Skeletal muscle tissue (tissue), 4 donors: ENCODE results near the gene ATP6V0C. TPM values are rescaled to one million over a fixed set of nuclear protein-coding genes. Genes with fewer than 3 reads are reported as not detected.
A peak's percentile ranks its signal among the peaks of the same experiment; 100 is the strongest.

Experiments
- H3K27ac ChIP-seq: one replicate; pipeline ENCODE4 v1.7.0; 2013; ENCODE audit warnings: mild to moderate bottlenecking, low read depth, low read length, inconsistent platforms
- H3K27me3 ChIP-seq, 3 donors: one replicate each; pipeline ENCODE4 v1.7.0; 2013; ENCODE audit warnings: low read length in 3 of 3; ENCODE audit not compliant: control insufficient read depth in 3 of 3, insufficient read depth in 3 of 3
- H3K36me3 ChIP-seq, 3 donors: one replicate each; pipeline ENCODE4 v1.7.0; 2013; ENCODE audit warnings: low read length in 3 of 3; ENCODE audit not compliant: control insufficient read depth in 3 of 3, insufficient read depth in 3 of 3
- H3K4me1 ChIP-seq, 3 donors: one replicate each; pipeline ENCODE4 v1.7.0; 2013; ENCODE audit warnings: low read length in 3 of 3, mild to moderate bottlenecking in 3 of 3; ENCODE audit not compliant: control insufficient read depth in 3 of 3, insufficient read depth in 3 of 3
- H3K4me3 ChIP-seq, 3 donors: one replicate each; pipeline ENCODE4 v1.7.0; 2013; ENCODE audit warnings: low read length in 3 of 3
- H3K9ac ChIP-seq, 3 donors: one replicate each; pipeline ENCODE4 v1.7.0; 2013; ENCODE audit warnings: low read length in 3 of 3, mild to moderate bottlenecking in 3 of 3, moderate library complexity in 2 of 3, low read depth in 1 of 3
- H3K9me3 ChIP-seq, 3 donors: one replicate each; pipeline ENCODE4 v1.7.0; 2013; ENCODE audit warnings: low read length in 3 of 3; ENCODE audit not compliant: control insufficient read depth in 3 of 3
- total RNA-seq: library from RNA; depleted of rRNA; stranded (reverse); fragments of >200 nt; gene quantifications from one replicate; pipeline ENCODE4 v1.2.3, GENCODE V29; 2014
- donor health status: Osteomylitis.

The ATP6V0C gene
- total RNA-seq, 1 donor from 2014 or later, result 12.0 TPM

- H3K9me3 ChIP-seq, result no peaks in the 10 kb centered on the region
- peak overlapping the region; percentile 74 to 83 (median 77) for H3K9ac ChIP-seq
- H3K27ac ChIP-seq, result peak overlapping the region; percentile 85
- H3K36me3 ChIP-seq, result no peaks in the 10 kb centered on the region
- H3K4me3 ChIP-seq, result peak overlapping the region; percentile 43 to 67 (median 49)
- H3K4me1 ChIP-seq, result peaks cover 40 to 55% (median 52%) of the 10 kb centered on the region in 3 donors
- no peaks in the 10 kb centered on the region for H3K27me3 ChIP-seq
Measured at GRCh38 chr16:2482708-2483534, 30.8 kb upstream of the ATP6V0C start.

GRCh38 chr16:2483939-2484897 is 29.5 kb upstream of the ATP6V0C start:
- Histone ChIP-seq H3K4me1 (peaks cover 40 to 57% (median 52%) of the 10 kb centered on the region in 3 donors), H3K27ac (peak overlapping the region; percentile 85), H3K36me3 (no peaks in the 10 kb centered on the region), H3K9me3 (no peaks in the 10 kb centered on the region), H3K9ac (peak overlapping the region; percentile 74 to 83 (median 77)), H3K4me3 (peak overlapping the region in 2 of 3 donors; percentile 29 to 67), H3K27me3 (no peaks in the 10 kb centered on the region)

DNA sequence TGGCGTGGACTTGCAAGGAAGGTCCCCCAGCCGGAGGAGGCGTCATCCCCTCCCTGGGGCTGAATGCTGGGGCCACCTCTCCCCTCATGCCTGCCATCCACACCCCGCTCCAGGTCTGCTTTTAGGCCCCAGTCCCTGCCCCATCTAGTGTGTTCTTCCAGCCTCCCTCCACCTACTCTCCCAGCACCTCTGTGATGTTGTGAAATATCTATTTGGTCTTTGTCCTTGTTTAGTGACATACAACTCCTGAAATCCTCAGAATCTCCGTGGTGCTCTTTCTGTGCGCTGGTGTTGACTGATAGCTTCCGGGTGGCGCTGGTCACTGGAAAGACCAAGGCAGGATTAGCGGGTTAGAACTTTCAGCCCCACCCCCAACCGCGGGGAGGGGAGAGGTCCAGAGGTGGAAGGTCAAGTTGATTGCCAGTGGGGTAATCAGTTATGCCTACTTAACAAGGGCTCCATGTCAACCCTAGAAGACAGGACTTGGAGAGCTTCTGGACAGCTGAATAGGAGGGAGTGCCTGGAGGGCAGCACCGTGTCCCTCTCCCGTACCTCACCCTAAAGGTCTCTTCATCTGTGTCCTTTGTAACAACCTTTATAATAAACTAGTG is 28.7 kb upstream of the ATP6V0C start:
- no peak overlapping the region for H3K4me3 ChIP-seq
- H3K9ac ChIP-seq, result peak overlapping the region in 2 of 3 donors; percentile 11 to 83
- no peaks in the 10 kb centered on the region for H3K27me3 ChIP-seq
- H3K27ac ChIP-seq, result no peak overlapping the region
- H3K4me1 ChIP-seq, result peaks cover 40 to 57% (median 52%) of the 10 kb centered on the region in 3 donors
- H3K36me3 ChIP-seq, result no peaks in the 10 kb centered on the region
- H3K9me3 ChIP-seq, result no peaks in the 10 kb centered on the region

DNA sequence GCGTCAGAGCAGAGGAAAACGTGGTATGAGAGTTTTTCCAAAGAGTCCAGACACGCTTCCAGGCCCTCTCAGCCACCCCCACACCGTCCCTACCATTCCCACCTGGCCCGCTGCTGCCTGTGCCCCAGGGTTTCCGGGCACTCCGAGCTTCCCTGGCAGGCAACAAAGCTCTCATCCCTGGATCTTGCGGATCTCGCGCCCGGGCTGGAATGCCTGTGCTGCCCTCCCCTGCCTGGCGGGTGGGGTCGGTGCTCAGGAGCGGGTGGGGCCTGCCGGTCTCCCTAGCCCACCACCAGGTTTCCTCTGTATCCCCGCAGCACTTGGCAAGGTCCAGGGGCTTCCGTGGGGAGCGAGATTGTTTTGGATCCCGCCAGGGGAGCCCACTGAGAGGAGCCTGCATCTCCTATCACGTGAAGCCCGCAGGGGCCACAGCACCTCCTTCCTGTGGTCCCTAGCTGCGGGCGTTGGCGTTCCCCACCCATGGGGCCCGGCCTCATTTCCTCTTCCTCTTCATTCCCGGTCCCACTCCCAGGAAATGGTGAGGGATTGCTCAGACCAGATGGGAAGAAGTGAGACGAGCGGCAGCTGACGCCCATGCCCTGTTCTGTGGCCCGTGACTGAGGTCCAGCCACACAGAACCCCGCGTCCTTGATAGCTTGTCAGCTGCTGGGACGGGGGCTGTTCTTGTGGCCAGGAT is 27.8 kb upstream of the ATP6V0C start:
- Histone ChIP-seq H3K4me1 (peaks cover 40 to 57% (median 52%) of the 10 kb centered on the region in 3 donors), H3K36me3 (no peaks in the 10 kb centered on the region)

GRCh38 chr16:2486645-2487516 is 26.9 kb upstream of the ATP6V0C start:
- H3K27ac ChIP-seq, result no peak overlapping the region
- H3K9ac ChIP-seq, result peak overlapping the region; percentile 45 to 62 (median 51)
- H3K4me1 ChIP-seq, result peaks cover 40 to 53% (median 52%) of the 10 kb centered on the region in 3 donors
- no peaks in the 10 kb centered on the region for H3K27me3 ChIP-seq
- no peaks in the 10 kb centered on the region for H3K9me3 ChIP-seq
- peak overlapping the region in 1 of 3 donors; percentile 3 for H3K4me3 ChIP-seq
- no peaks in the 10 kb centered on the region for H3K36me3 ChIP-seq

More for the DNA sequence above, 27.8 kb upstream of the ATP6V0C start:
- Histone ChIP-seq H3K9me3 (no peaks in the 10 kb centered on the region), H3K27me3 (no peaks in the 10 kb centered on the region), H3K4me3 (no peak overlapping the region), H3K27ac (no peak overlapping the region), H3K9ac (peak overlapping the region in 1 of 3 donors; percentile 62)

GRCh38 chr16:2487517-2487842 is 26.3 kb upstream of the ATP6V0C start:
- H3K4me1 ChIP-seq, result peaks cover 34 to 47% (median 46%) of the 10 kb centered on the region in 3 donors
- H3K9ac ChIP-seq, result peak overlapping the region in 2 of 3 donors; percentile 45 to 62
- no peak overlapping the region for H3K27ac ChIP-seq

GRCh38 chr16:2487903-2488531 is 25.7 kb upstream of the ATP6V0C start:
- no peaks in the 10 kb centered on the region for H3K9me3 ChIP-seq
- H3K27me3 ChIP-seq, result no peaks in the 10 kb centered on the region
- no peak overlapping the region for H3K4me3 ChIP-seq
- no peaks in the 10 kb centered on the region for H3K36me3 ChIP-seq
- H3K27ac ChIP-seq, result no peak overlapping the region
- H3K4me1 ChIP-seq, result peaks cover 29 to 42% (median 41%) of the 10 kb centered on the region in 3 donors
- peak overlapping the region in 1 of 3 donors; percentile 62 for H3K9ac ChIP-seq

More at GRCh38 chr16:2487517-2487842, 26.3 kb upstream of the ATP6V0C start:
- H3K27me3 ChIP-seq, result no peaks in the 10 kb centered on the region
- no peaks in the 10 kb centered on the region for H3K9me3 ChIP-seq
- H3K4me3 ChIP-seq, result no peak overlapping the region
- no peaks in the 10 kb centered on the region for H3K36me3 ChIP-seq

GRCh38 chr16:2489581-2489980 is 24.2 kb upstream of the ATP6V0C start:
- no peaks in the 10 kb centered on the region for H3K36me3 ChIP-seq
- no peaks in the 10 kb centered on the region for H3K27me3 ChIP-seq
- no peak overlapping the region for H3K9ac ChIP-seq
- no peak overlapping the region for H3K4me3 ChIP-seq
- H3K27ac ChIP-seq, result no peak overlapping the region
- no peaks in the 10 kb centered on the region for H3K9me3 ChIP-seq
- peaks cover 13 to 26% (median 25%) of the 10 kb centered on the region in 3 donors for H3K4me1 ChIP-seq
